H1 (cell line): ENCODE measurements around the gene MTRFR. TPM values are rescaled to one million over a fixed set of nuclear protein-coding genes. Genes with fewer than 3 reads are reported as not detected.

Experiments used
- CTCF ChIA-PET: fragments of 300-600 bp; sonication (Branson Sonifier 250); formaldehyde crosslinking; loops from one replicate; lab custom pipeline; 2021; ENCODE audit not compliant: partially characterized antibody; lab: Charles Lee
- POLR2A ChIA-PET: fragments of 300-600 bp; sonication (Branson Sonifier 250); formaldehyde crosslinking; loops from one replicate; lab custom pipeline; 2021; ENCODE audit warnings: inconsistent platforms; ENCODE audit not compliant: partially characterized antibody; lab: Charles Lee
- DNase-seq, 2 experiments: peaks; one replicate each; pipeline versions ENCODE4 v3.0.0 to v3.0.0-alpha.2; 2010 to 2022; ENCODE audit warnings: low spot score in 2 of 2, low read depth in 1 of 2, mixed read lengths in 1 of 2
- FAIRE-seq: peaks from 2 replicates; lab custom pipeline; 2011; peaks lifted over from hg19 to GRCh38; lab: Jason Lieb, UNC
- H2AFZ ChIP-seq: 2 replicates; pipeline ENCODE4 v1.8.1; 2012; ENCODE audit warnings: low read length, inconsistent platforms
- H2AK5ac ChIP-seq: 2 replicates; pipeline ENCODE4 v1.6.1; 2013; ENCODE audit warnings: low read depth, low read length
- H2BK120ac ChIP-seq: replicated peaks from 2 replicates; pipeline ENCODE3; 2013; ENCODE audit warnings: low read depth, low read length, inconsistent platforms
- H2BK12ac ChIP-seq: 2 replicates; pipeline ENCODE4 v1.6.1; 2013; ENCODE audit warnings: low read depth, low read length
- H2BK15ac ChIP-seq: 2 replicates; pipeline ENCODE4 v1.6.1; 2013; ENCODE audit warnings: low read length
- H2BK20ac ChIP-seq: 2 replicates; pipeline ENCODE4 v1.6.1; 2013; ENCODE audit warnings: low read length
- H2BK5ac ChIP-seq: 2 replicates; pipeline ENCODE4 v1.6.1; 2013; ENCODE audit warnings: low read depth, low read length
- H3K14ac ChIP-seq: 2 replicates; pipeline ENCODE4 v1.6.1; 2013; ENCODE audit warnings: inconsistent platforms; ENCODE audit not compliant: insufficient read length
- H3K18ac ChIP-seq: 2 replicates; pipeline ENCODE4 v1.6.1; 2013; ENCODE audit warnings: low read length; ENCODE audit errors: extremely low read depth
- H3K23ac ChIP-seq: 2 replicates; pipeline ENCODE4 v1.6.1; 2013; ENCODE audit warnings: inconsistent platforms; ENCODE audit not compliant: insufficient read length
- H3K23me2 ChIP-seq: 2 replicates; pipeline ENCODE4 v1.6.1; 2013; ENCODE audit warnings: low read depth, low read length
- H3K27ac ChIP-seq: 2 replicates; pipeline ENCODE4 v1.6.1; 2011; ENCODE audit warnings: low read depth, low read length, inconsistent platforms
- H3K27me3 ChIP-seq, 4 experiments: replicated peaks in 1 of 4; 1 replicate in 1 of 4; 2 replicates in 3 of 4; pipeline versions ENCODE4 v1.6.1 to v1.8.1; 2011 to 2013; ENCODE audit warnings: low read length in 3 of 4, mild to moderate bottlenecking in 3 of 4, inconsistent platforms in 2 of 4, mixed read lengths in 2 of 4, moderate library complexity in 1 of 4; ENCODE audit not compliant: control insufficient read depth in 3 of 4, insufficient read depth in 3 of 4; ENCODE audit errors: extremely low read depth in 1 of 4
- H3K36me3 ChIP-seq, 4 experiments: 2 replicates each; pipeline versions ENCODE4 v1.6.1 to v1.8.1; 2011 to 2013; ENCODE audit warnings: mild to moderate bottlenecking in 4 of 4, low read length in 3 of 4, moderate library complexity in 2 of 4, control low read depth in 1 of 4, inconsistent platforms in 1 of 4; ENCODE audit not compliant: insufficient read depth in 4 of 4, control insufficient read depth in 2 of 4
- H3K4ac ChIP-seq: replicated peaks from 2 replicates; pipeline ENCODE3; 2013; ENCODE audit warnings: low read length, low read depth, mixed read lengths, inconsistent platforms; ENCODE audit not compliant: insufficient read length
- H3K4me1 ChIP-seq, 4 experiments: replicated peaks in 1 of 4; 1 replicate in 1 of 4; 2 replicates in 3 of 4; pipeline versions ENCODE4 v1.6.1 to v1.8.1; 2011 to 2013; ENCODE audit warnings: low read length in 3 of 4, inconsistent platforms in 2 of 4, mixed read lengths in 1 of 4; ENCODE audit not compliant: insufficient read depth in 4 of 4, control insufficient read depth in 3 of 4
- H3K4me2 ChIP-seq, 2 experiments: 2 replicates each; pipeline versions ENCODE4 v1.6.1 to v1.8.1; 2011 to 2013; ENCODE audit warnings: low read depth in 2 of 2, low read length in 2 of 2, control low read depth in 1 of 2, inconsistent platforms in 1 of 2, mild to moderate bottlenecking in 1 of 2; ENCODE audit not compliant: insufficient read depth in 1 of 2
- H3K4me3 ChIP-seq, 4 experiments: fragments of 200-600, 300-600 bp in 1 of 4; sonication (generic), shearing (Covaris generic), sonication (Bioruptor Twin) in 1 of 4; 2 replicates each; pipeline versions ENCODE4 v1.5.1 to v1.8.1; 2011 to 2016; ENCODE audit warnings: low read length in 4 of 4, low read depth in 3 of 4, control low read depth in 2 of 4, inconsistent platforms in 2 of 4, mild to moderate bottlenecking in 2 of 4, mixed read lengths in 1 of 4, moderate library complexity in 1 of 4; ENCODE audit not compliant: insufficient read depth in 2 of 4; ENCODE audit errors: extremely low read depth in 1 of 4
- H3K56ac ChIP-seq: replicated peaks from 2 replicates; pipeline ENCODE3; 2013; ENCODE audit warnings: low read depth, mild to moderate bottlenecking, mixed read lengths, low read length, inconsistent platforms; ENCODE audit not compliant: insufficient read length
- H3K79me1 ChIP-seq: 2 replicates; pipeline ENCODE4 v1.6.1; 2013; ENCODE audit warnings: low read depth, low read length, control low read depth
- H3K79me2 ChIP-seq, 2 experiments: 2 replicates each; pipeline versions ENCODE4 v1.6.1 to v1.8.1; 2012 to 2013; ENCODE audit warnings: low read length in 2 of 2, mild to moderate bottlenecking in 2 of 2, inconsistent platforms in 1 of 2; ENCODE audit not compliant: insufficient read depth in 2 of 2, control insufficient read depth in 1 of 2
- H3K9ac ChIP-seq, 4 experiments: replicated peaks in 1 of 4; 1 replicate in 1 of 4; 2 replicates in 3 of 4; pipeline versions ENCODE4 v1.6.1 to v1.8.1; 2011 to 2013; ENCODE audit warnings: low read depth in 3 of 4, low read length in 3 of 4, control low read depth in 2 of 4, mild to moderate bottlenecking in 2 of 4, moderate library complexity in 2 of 4, inconsistent platforms in 1 of 4; ENCODE audit errors: extremely low read depth in 1 of 4
- H3K9me3 ChIP-seq, 2 experiments: 2 replicates each; pipeline versions ENCODE4 v1.6.1 to v1.8.1; 2012 to 2013; ENCODE audit warnings: mild to moderate bottlenecking in 2 of 2, moderate library complexity in 2 of 2, control low read depth in 1 of 2, inconsistent platforms in 1 of 2, low read depth in 1 of 2, low read length in 1 of 2, mixed read lengths in 1 of 2; ENCODE audit not compliant: insufficient read depth in 2 of 2
- H4K20me1 ChIP-seq, 2 experiments: replicated peaks in 1 of 2; 2 replicates each; pipeline versions ENCODE3 to v1.8.1; 2011 to 2013; ENCODE audit warnings: inconsistent platforms in 2 of 2, low read length in 2 of 2, mild to moderate bottlenecking in 1 of 2; ENCODE audit not compliant: insufficient read depth in 2 of 2, control insufficient read depth in 1 of 2
- H4K5ac ChIP-seq: 2 replicates; pipeline ENCODE4 v1.6.1; 2013; ENCODE audit warnings: low read length, low read depth, mixed read lengths, inconsistent platforms; ENCODE audit not compliant: insufficient read length
- H4K8ac ChIP-seq: 2 replicates; pipeline ENCODE4 v1.8.0; 2013; ENCODE audit warnings: mild to moderate bottlenecking, moderate library complexity, low read length, inconsistent platforms; ENCODE audit not compliant: insufficient read depth; ENCODE audit errors: extremely low read depth
- H4K91ac ChIP-seq: replicated peaks from 2 replicates; pipeline ENCODE3; 2013; ENCODE audit warnings: low read length, mixed read lengths, inconsistent platforms; ENCODE audit not compliant: insufficient read length
- BCL11A ChIP-seq, 2 experiments: IDR thresholded peaks; one replicate each; pipeline ENCODE4 v1.6.1; 2011; ENCODE audit warnings: low read depth in 2 of 2, low read length in 2 of 2, mild to moderate bottlenecking in 2 of 2
- BRCA1 ChIP-seq: IDR thresholded peaks from 2 replicates; pipeline ENCODE4 v1.6.1; 2012; ENCODE audit warnings: low read depth, low read length, improper control_type of control experiment
- CREB1 ChIP-seq: IDR thresholded peaks from 2 replicates; pipeline ENCODE4 v1.6.1; 2012; ENCODE audit warnings: inconsistent platforms
- GTF2F1 ChIP-seq: IDR thresholded peaks from 2 replicates; pipeline ENCODE4 v1.6.1; 2012; ENCODE audit warnings: low read depth, low read length, improper control_type of control experiment, borderline replicate concordance
- HDAC6 ChIP-seq: IDR thresholded peaks from one replicate; pipeline ENCODE4 v1.7.1; 2012; ENCODE audit warnings: low read depth, mild to moderate bottlenecking, inconsistent platforms, low read length, moderate library complexity
- KDM4A ChIP-seq: IDR thresholded peaks from one replicate; pipeline ENCODE4 v1.7.1; 2012; ENCODE audit warnings: low read depth, mild to moderate bottlenecking, moderate library complexity, low read length, inconsistent platforms; ENCODE audit not compliant: severe bottlenecking
- POLR2A ChIP-seq, 2 experiments: IDR thresholded peaks; 1 replicate in 1 of 2; 2 replicates in 1 of 2; pipeline ENCODE4 v1.6.1; 2011; ENCODE audit warnings: low read depth in 2 of 2, low read length in 2 of 2, mild to moderate bottlenecking in 2 of 2; ENCODE audit errors: control extremely low read depth in 1 of 2
- POLR2AphosphoS5 ChIP-seq: IDR thresholded peaks from 2 replicates; pipeline ENCODE4 v1.6.1; 2011; ENCODE audit warnings: low read depth, low read length
- POU5F1 ChIP-seq: IDR thresholded peaks from 2 replicates; pipeline ENCODE4 v1.6.1; 2011; ENCODE audit warnings: low read depth, mild to moderate bottlenecking, low read length, moderate library complexity
- RNF2 ChIP-seq: fragments of 200-900, 300-1000 bp; sonication (generic); IDR thresholded peaks from 2 replicates; pipeline ENCODE4 v1.7.1; 2016; ENCODE audit warnings: borderline replicate concordance, low read depth, mild to moderate bottlenecking, antibody characterized with exemption, low read length; ENCODE audit not compliant: poor library complexity, severe bottlenecking; ENCODE audit errors: missing control alignments
- SP2 ChIP-seq: IDR thresholded peaks from 2 replicates; pipeline ENCODE4 v1.6.1; 2012; ENCODE audit warnings: mild to moderate bottlenecking, low read length, inconsistent platforms
- SP4 ChIP-seq: IDR thresholded peaks from 2 replicates; pipeline ENCODE4 v1.6.1; 2012; ENCODE audit warnings: low read length, inconsistent platforms
- TBP ChIP-seq: IDR thresholded peaks from 2 replicates; pipeline ENCODE4 v1.6.1; 2011; ENCODE audit warnings: low read depth, low read length, improper control_type of control experiment
- TCF12 ChIP-seq: IDR thresholded peaks from 2 replicates; pipeline ENCODE4 v1.6.1; 2011; ENCODE audit warnings: low read depth, mild to moderate bottlenecking, low read length
- WGBS, 2 experiments: shearing (Covaris generic) in 1 of 2; methylation state at CpG; one replicate each; pipeline versions ENCODE4 v1.1.6 to v1.1.7; 2013 to 2015; ENCODE audit warnings: low lambda C conversion rate in 2 of 2, mixed read lengths in 2 of 2, inconsistent platforms in 1 of 2, low coverage in 1 of 2, missing lambda C conversion rate in 1 of 2; ENCODE audit not compliant: insufficient replicate concordance in 2 of 2, insufficient coverage in 1 of 2, insufficient read length in 1 of 2; ENCODE audit errors: extremely low coverage in 1 of 2, missing lambda C conversion rate in 1 of 2; 5-methylcytosine and 5-hydroxymethylcytosine counted together
- polyA plus RNA-seq, 7 experiments: library from polyadenylated mRNA; depleted of rRNA in 3 of 7; stranded (reverse) in 5 of 7; unstranded in 2 of 7; fragments of >200 nt in 5 of 7; fragments of 200-250 nt in 2 of 7; gene quantifications; 1 replicate in 5 of 7; 2 replicates in 1 of 7; 4 replicates in 1 of 7; pipeline versions ENCODE4 v1.2.1 to v1.2.3, GENCODE V29; 2011 to 2013; ENCODE audit warnings: missing spikeins in 2 of 7, mixed read lengths in 2 of 7
- total RNA-seq: library from RNA; stranded (reverse); fragmentation: NEBNext Ultra II Directional; extraction: Animal tissue kit (Norgen Biotek cat#: 25700); gene quantifications from 2 replicates; pipeline ENCODE4 v1.2.1, GENCODE V29; 2021

Gene MTRFR
- total and polyA plus RNA-seq, 2 of the 8 experiments (the other 6 are each of a cell fraction or from before 2014, with no cell fraction given), result 9.2 to 12.9 TPM

DNA sequence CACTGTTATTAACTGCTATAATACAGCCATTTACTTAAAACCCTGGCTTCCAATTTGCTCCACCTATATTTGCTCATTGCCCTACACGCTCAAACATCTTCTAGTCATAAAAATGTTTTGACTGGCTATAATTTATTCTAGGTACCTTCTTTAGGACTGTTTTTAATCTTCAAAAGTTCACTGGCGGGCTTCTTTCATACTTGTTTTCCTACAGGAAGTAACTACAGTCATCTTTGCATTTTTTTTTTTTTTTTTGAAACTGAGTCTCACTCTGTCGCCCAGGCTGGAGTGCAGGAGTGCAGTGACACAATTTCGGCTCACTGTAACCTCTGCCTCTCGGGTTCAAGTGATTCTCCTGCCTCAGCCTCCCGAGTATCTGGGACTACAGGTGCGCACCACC, 32.8 kb upstream of the MTRFR start:
- Histone ChIP-seq H3K9ac (no peak overlapping the region), H3K36me3 (peaks cover 6 to 38% (median 8%) of the 10 kb centered on the region in 4 experiments; a peak in 7 of 8 replicates), H4K20me1 (peaks cover 0 to 1% of the 10 kb centered on the region in 2 experiments), H2AK5ac (no peak overlapping the region), H3K79me1 (no peaks in the 10 kb centered on the region), H3K4me2 (no peak overlapping the region), H3K4me1 (no peaks in the 10 kb centered on the region), H4K91ac (no peak overlapping the region), H2BK20ac (no peak overlapping the region), H3K23me2 (no peaks in the 10 kb centered on the region), H3K18ac (no peak overlapping the region), H3K4me3 (no peak overlapping the region), H2BK5ac (no peak overlapping the region), H2BK120ac (no peak overlapping the region), H2BK15ac (no peak overlapping the region), H3K27ac (no peak overlapping the region), H2BK12ac (no peak overlapping the region), H4K8ac (no peak overlapping the region), H3K23ac (no peak overlapping the region), H3K56ac (no peak overlapping the region), H3K14ac (no peak overlapping the region), H4K5ac (no peak overlapping the region), H3K9me3 (no peaks in the 10 kb centered on the region), H3K4ac (no peak overlapping the region), H2AFZ (no peak overlapping the region), H3K79me2 (no peaks in the 10 kb centered on the region), H3K27me3 (no peaks in the 10 kb centered on the region)
- no peak for DNase-seq
- CTCF ChIA-PET, result interaction anchor here (0.6 kb wide), 1 partner anchor 676 kb away, joined by 3 read pairs; no protein-coding TSS in a partner anchor
- no peak for FAIRE-seq
- POLR2A ChIA-PET, result no interaction called here
- 87% methylated on average over 7 of the region's 7 CpGs; no CpG with 5 or more reads in 1 of the 2 experiments for WGBS, 2 experiments
- TF ChIP-seq TCF12, result no peak
- TF ChIP-seq POLR2AphosphoS5, result no peak
- TF ChIP-seq SP4, result no peak
- no peak for TF ChIP-seq POLR2A (IDR thresholded peaks at IDR 0.05; ENCODE audit: control extremely low read depth in 1 of 2, low read depth in 2 of 2, low read length in 2 of 2)
- TF ChIP-seq RNF2, result no peak
- TF ChIP-seq BCL11A (IDR thresholded peaks at IDR 0.05; ENCODE audit: low read depth in 2 of 2, low read length in 2 of 2), result no peak
- TF ChIP-seq POU5F1, result no peak
- TF ChIP-seq KDM4A, result no peak
- no peak for TF ChIP-seq GTF2F1
- no peak for TF ChIP-seq HDAC6
- TF ChIP-seq CREB1, result no peak
- TF ChIP-seq BRCA1, result no peak
- TF ChIP-seq SP2, result no peak
- no peak for TF ChIP-seq TBP
